GM23338 (cell line): ENCODE results near the gene MT1B. TPM values are rescaled to one million over a fixed set of nuclear protein-coding genes. Genes with fewer than 3 reads are reported as not detected.

ENCODE experiments used
- ATAC-seq: fragments of 200-7000 bp; cut with Tn5 transposase; 3 replicates; pipeline ENCODE4 v1.9.1; 2020
- DNase-seq: peaks from one replicate; pipeline ENCODE4 v3.0.0-alpha.2; 2015; ENCODE audit warnings: low spot score
- H2AFZ ChIP-seq: fragments of 200-600 bp; sonication (generic); 2 replicates; pipeline ENCODE4 v1.8.0; 2016; ENCODE audit warnings: antibody characterized with exemption, mild to moderate bottlenecking, moderate library complexity
- H3F3A ChIP-seq: fragments of 200-600 bp; sonication (generic); replicated peaks from 2 replicates; pipeline ENCODE4 v1.8.0; 2017; ENCODE audit warnings: antibody characterized with exemption, mixed run types, low read depth
- H3K27ac ChIP-seq: fragments of 200-600 bp; sonication (generic); 2 replicates; pipeline ENCODE4 v1.6.1; 2016; ENCODE audit warnings: low read depth
- H3K27me3 ChIP-seq: fragments of 200-600 bp; sonication (generic); 2 replicates; pipeline ENCODE4 v1.8.0; 2016; ENCODE audit warnings: mild to moderate bottlenecking, mixed run types, moderate library complexity; ENCODE audit not compliant: insufficient read depth
- H3K36me3 ChIP-seq: fragments of 200-600 bp; sonication (generic); 2 replicates; pipeline ENCODE4 v1.8.0; 2016; ENCODE audit warnings: mild to moderate bottlenecking; ENCODE audit not compliant: insufficient read depth
- H3K4me1 ChIP-seq: fragments of 200-600 bp; sonication (generic); 2 replicates; pipeline ENCODE4 v1.8.0; 2016; ENCODE audit warnings: mild to moderate bottlenecking, moderate library complexity; ENCODE audit not compliant: insufficient read depth
- H3K4me2 ChIP-seq: fragments of 200-600 bp; sonication (generic); 2 replicates; pipeline ENCODE4 v1.7.1; 2017; ENCODE audit warnings: mixed run types
- H3K4me3 ChIP-seq: fragments of 200-600 bp; sonication (generic); 2 replicates; pipeline ENCODE4 v1.6.1; 2016; ENCODE audit warnings: mixed run types
- H3K79me2 ChIP-seq: fragments of 200-600 bp; sonication (generic); replicated peaks from 2 replicates; pipeline ENCODE4 v1.8.0; 2017; ENCODE audit warnings: mild to moderate bottlenecking; ENCODE audit not compliant: insufficient read depth
- H3K9me2 ChIP-seq: fragments of 200-600 bp; sonication (generic); 2 replicates; pipeline ENCODE4 v1.8.0; 2017; ENCODE audit not compliant: insufficient read depth
- H4K20me1 ChIP-seq: fragments of 200-600 bp; sonication (generic); replicated peaks from 2 replicates; pipeline ENCODE4 v1.8.0; 2017; ENCODE audit warnings: mild to moderate bottlenecking; ENCODE audit not compliant: insufficient read depth
- H3K27ac Mint-ChIP-seq: 2 replicates; pipeline ENCODE4 v1.8.0; 2020; ENCODE audit warnings: inconsistent platforms, mild to moderate bottlenecking, moderate library complexity, mixed read lengths
- H3K27me3 Mint-ChIP-seq: 3 replicates; pipeline ENCODE4 v1.8.0; 2022; ENCODE audit warnings: low read depth, mild to moderate bottlenecking, moderate library complexity, mixed read lengths, inconsistent platforms; ENCODE audit not compliant: insufficient read depth, poor library complexity
- H3K36me3 Mint-ChIP-seq: 3 replicates; pipeline ENCODE4 v1.8.0; 2021; ENCODE audit warnings: low read depth, mild to moderate bottlenecking, inconsistent platforms, moderate library complexity, mixed read lengths
- H3K4me1 Mint-ChIP-seq: 3 replicates; pipeline ENCODE4 v1.8.0; 2020; ENCODE audit warnings: mild to moderate bottlenecking, inconsistent platforms, mixed read lengths
- H3K4me3 Mint-ChIP-seq: 3 replicates; pipeline ENCODE4 v1.8.0; 2021; ENCODE audit warnings: moderate library complexity, mild to moderate bottlenecking, inconsistent platforms, mixed read lengths
- H3K9me3 Mint-ChIP-seq: 3 replicates; pipeline ENCODE4 v1.8.0; 2020; ENCODE audit warnings: moderate library complexity, mild to moderate bottlenecking, inconsistent platforms, mixed read lengths
- CREB1 ChIP-seq: fragments of 250-450 bp; sonication (Bioruptor Pico); IDR thresholded peaks from 2 replicates; pipeline ENCODE4 v1.5.0; 2020; ENCODE audit warnings: low read depth, mild to moderate bottlenecking, moderate library complexity
- CTCF ChIP-seq, 2 experiments: fragments of 200-600 bp in 1 of 2; sonication (generic) in 1 of 2; conservative IDR thresholded peaks; 2 replicates each; pipeline versions ENCODE4 v1.5.1 to v1.6.1; 2016 to 2017; ENCODE audit warnings: antibody characterized with exemption in 2 of 2, low read depth in 2 of 2, mild to moderate bottlenecking in 2 of 2, moderate library complexity in 1 of 2
- EZH2 ChIP-seq: fragments of 200-600 bp; sonication (generic); IDR thresholded peaks from one replicate; pipeline ENCODE4 v1.8.0; 2017; ENCODE audit warnings: antibody characterized with exemption, mild to moderate bottlenecking, low read depth; ENCODE audit not compliant: unreplicated experiment
- EZH2phosphoT487 ChIP-seq: fragments of 200-600 bp; sonication (generic); IDR thresholded peaks from one replicate; pipeline ENCODE4 v1.8.1; 2018; ENCODE audit warnings: antibody characterized with exemption; ENCODE audit not compliant: unreplicated experiment
- JUNB ChIP-seq: IDR thresholded peaks from one replicate; pipeline ENCODE4 v1.6.1; 2016; ENCODE audit warnings: antibody characterized with exemption; ENCODE audit not compliant: unreplicated experiment
- NANOG ChIP-seq: IDR thresholded peaks from 2 replicates; pipeline ENCODE4 v1.6.1; 2016; ENCODE audit warnings: antibody characterized with exemption, borderline replicate concordance
- POLR2AphosphoS5 ChIP-seq: IDR thresholded peaks from 2 replicates; pipeline ENCODE4 v1.6.1; 2016; ENCODE audit warnings: antibody characterized with exemption, low read depth
- REST ChIP-seq: IDR thresholded peaks from one replicate; pipeline ENCODE4 v1.6.1; 2018; ENCODE audit warnings: antibody characterized with exemption; ENCODE audit not compliant: unreplicated experiment
- STAT1 ChIP-seq: IDR thresholded peaks from one replicate; pipeline ENCODE4 v1.6.1; 2016; ENCODE audit warnings: antibody characterized with exemption; ENCODE audit not compliant: unreplicated experiment
- ZNF114 ChIP-seq: fragments of 250-450 bp; sonication (Bioruptor Pico); IDR thresholded peaks from 2 replicates; pipeline ENCODE4 v1.5.0; 2020; ENCODE audit warnings: mild to moderate bottlenecking, moderate library complexity
- ZNF331 ChIP-seq: fragments of 250-450 bp; sonication (Bioruptor Pico); IDR thresholded peaks from 2 replicates; pipeline ENCODE4 v1.5.0; 2020; ENCODE audit warnings: low read depth, mild to moderate bottlenecking, moderate library complexity
- polyA plus RNA-seq: library from polyadenylated mRNA; unstranded; fragments of >200 nt; fragmentation: Nextera tagmentation; extraction: Ambion mirVana; gene quantifications from 2 replicates; pipeline ENCODE4 v1.2.1, GENCODE V29; 2016
- total RNA-seq: library from RNA; depleted of rRNA; stranded (reverse); fragments of >200 nt; shearing (Covaris generic); gene quantifications from 2 replicates; pipeline ENCODE4 v1.2.3, GENCODE V29; 2014
- TF ChIP-seq, protein P1 (sequence below): fragments of 250-450 bp; sonication (Bioruptor Pico); IDR thresholded peaks from 2 replicates; pipeline ENCODE4 v1.5.0; 2020; ENCODE audit warnings: mild to moderate bottlenecking, moderate library complexity
- TF ChIP-seq, protein P2 (sequence below): IDR thresholded peaks from 2 replicates; pipeline ENCODE4 v1.6.1; 2016; ENCODE audit warnings: antibody characterized with exemption

Gene MT1B
- total and polyA plus RNA-seq, 2 experiments from 2014 or later, result not detected

- Mint-ChIP-seq H3K9me3 (no peaks in the 10 kb centered on the region), H3K36me3 (no peaks in the 10 kb centered on the region), H3K4me3 (no peak overlapping the region), H3K27me3 (peaks cover 72% of the 10 kb centered on the region), H3K27ac (no peak overlapping the region), H3K4me1 (peaks cover 28% of the 10 kb centered on the region)
- H3K27ac ChIP-seq, result no peak overlapping the region
- H3K27me3 ChIP-seq, result peaks cover 99% of the 10 kb centered on the region
- H3K4me1 ChIP-seq, result peaks cover 30% of the 10 kb centered on the region
- H3K4me3 ChIP-seq, result no peak overlapping the region
- no peaks in the 10 kb centered on the region for H3K9me2 ChIP-seq
- H3K79me2 ChIP-seq, result no peaks in the 10 kb centered on the region
- ATAC-seq, result no peak
- no peaks in the 10 kb centered on the region for H3K36me3 ChIP-seq
- 0 out of 2 replicates have a peak, but pooled peaks cover 4% of the 10 kb centered on the region for H3F3A ChIP-seq
- DNase-seq, result no peak
- TF ChIP-seq CTCF (conservative IDR thresholded peaks at IDR 0.05; ENCODE audit: low read depth in 2 of 2) (no peak), ZNF331 (CRISPR knock-in tag) (no peak), REST (no peak), STAT1 (no peak), POLR2AphosphoS5 (no peak), JUNB (no peak), EZH2phosphoT487 (no peak), ZNF114 (no peak), NANOG (no peak), EZH2 (no peak), CREB1 (CRISPR knock-in tag) (no peak)
- TF ChIP-seq, protein P1, sequence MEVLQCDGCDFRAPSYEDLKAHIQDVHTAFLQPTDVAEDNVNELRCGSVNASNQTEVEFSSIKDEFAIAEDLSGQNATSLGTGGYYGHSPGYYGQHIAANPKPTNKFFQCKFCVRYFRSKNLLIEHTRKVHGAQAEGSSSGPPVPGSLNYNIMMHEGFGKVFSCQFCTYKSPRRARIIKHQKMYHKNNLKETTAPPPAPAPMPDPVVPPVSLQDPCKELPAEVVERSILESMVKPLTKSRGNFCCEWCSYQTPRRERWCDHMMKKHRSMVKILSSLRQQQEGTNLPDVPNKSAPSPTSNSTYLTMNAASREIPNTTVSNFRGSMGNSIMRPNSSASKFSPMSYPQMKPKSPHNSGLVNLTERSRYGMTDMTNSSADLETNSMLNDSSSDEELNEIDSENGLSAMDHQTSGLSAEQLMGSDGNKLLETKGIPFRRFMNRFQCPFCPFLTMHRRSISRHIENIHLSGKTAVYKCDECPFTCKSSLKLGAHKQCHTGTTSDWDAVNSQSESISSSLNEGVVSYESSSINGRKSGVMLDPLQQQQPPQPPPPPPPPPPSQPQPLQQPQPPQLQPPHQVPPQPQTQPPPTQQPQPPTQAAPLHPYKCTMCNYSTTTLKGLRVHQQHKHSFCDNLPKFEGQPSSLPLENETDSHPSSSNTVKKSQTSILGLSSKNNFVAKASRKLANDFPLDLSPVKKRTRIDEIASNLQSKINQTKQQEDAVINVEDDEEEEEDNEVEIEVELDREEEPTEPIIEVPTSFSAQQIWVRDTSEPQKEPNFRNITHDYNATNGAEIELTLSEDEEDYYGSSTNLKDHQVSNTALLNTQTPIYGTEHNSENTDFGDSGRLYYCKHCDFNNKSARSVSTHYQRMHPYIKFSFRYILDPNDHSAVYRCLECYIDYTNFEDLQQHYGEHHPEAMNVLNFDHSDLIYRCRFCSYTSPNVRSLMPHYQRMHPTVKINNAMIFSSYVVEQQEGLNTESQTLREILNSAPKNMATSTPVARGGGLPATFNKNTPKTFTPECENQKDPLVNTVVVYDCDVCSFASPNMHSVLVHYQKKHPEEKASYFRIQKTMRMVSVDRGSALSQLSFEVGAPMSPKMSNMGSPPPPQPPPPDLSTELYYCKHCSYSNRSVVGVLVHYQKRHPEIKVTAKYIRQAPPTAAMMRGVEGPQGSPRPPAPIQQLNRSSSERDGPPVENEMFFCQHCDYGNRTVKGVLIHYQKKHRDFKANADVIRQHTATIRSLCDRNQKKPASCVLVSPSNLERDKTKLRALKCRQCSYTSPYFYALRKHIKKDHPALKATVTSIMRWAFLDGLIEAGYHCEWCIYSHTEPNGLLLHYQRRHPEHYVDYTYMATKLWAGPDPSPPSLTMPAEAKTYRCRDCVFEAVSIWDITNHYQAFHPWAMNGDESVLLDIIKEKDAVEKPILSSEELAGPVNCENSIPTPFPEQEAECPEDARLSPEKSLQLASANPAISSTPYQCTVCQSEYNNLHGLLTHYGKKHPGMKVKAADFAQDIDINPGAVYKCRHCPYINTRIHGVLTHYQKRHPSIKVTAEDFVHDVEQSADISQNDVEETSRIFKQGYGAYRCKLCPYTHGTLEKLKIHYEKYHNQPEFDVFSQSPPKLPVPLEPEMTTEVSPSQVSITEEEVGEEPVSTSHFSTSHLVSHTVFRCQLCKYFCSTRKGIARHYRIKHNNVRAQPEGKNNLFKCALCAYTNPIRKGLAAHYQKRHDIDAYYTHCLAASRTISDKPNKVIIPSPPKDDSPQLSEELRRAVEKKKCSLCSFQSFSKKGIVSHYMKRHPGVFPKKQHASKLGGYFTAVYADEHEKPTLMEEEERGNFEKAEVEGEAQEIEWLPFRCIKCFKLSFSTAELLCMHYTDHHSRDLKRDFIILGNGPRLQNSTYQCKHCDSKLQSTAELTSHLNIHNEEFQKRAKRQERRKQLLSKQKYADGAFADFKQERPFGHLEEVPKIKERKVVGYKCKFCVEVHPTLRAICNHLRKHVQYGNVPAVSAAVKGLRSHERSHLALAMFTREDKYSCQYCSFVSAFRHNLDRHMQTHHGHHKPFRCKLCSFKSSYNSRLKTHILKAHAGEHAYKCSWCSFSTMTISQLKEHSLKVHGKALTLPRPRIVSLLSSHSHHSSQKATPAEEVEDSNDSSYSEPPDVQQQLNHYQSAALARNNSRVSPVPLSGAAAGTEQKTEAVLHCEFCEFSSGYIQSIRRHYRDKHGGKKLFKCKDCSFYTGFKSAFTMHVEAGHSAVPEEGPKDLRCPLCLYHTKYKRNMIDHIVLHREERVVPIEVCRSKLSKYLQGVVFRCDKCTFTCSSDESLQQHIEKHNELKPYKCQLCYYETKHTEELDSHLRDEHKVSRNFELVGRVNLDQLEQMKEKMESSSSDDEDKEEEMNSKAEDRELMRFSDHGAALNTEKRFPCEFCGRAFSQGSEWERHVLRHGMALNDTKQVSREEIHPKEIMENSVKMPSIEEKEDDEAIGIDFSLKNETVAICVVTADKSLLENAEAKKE (CRISPR knock-in tag), result no peak
- TF ChIP-seq, protein P2, sequence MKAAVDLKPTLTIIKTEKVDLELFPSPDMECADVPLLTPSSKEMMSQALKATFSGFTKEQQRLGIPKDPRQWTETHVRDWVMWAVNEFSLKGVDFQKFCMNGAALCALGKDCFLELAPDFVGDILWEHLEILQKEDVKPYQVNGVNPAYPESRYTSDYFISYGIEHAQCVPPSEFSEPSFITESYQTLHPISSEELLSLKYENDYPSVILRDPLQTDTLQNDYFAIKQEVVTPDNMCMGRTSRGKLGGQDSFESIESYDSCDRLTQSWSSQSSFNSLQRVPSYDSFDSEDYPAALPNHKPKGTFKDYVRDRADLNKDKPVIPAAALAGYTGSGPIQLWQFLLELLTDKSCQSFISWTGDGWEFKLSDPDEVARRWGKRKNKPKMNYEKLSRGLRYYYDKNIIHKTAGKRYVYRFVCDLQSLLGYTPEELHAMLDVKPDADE, result no peak
- no peak overlapping the region for H2AFZ ChIP-seq
- no peak overlapping the region for H3K4me2 ChIP-seq
- H4K20me1 ChIP-seq, result 0 out of 2 replicates have a peak, but pooled peaks cover 9% of the 10 kb centered on the region
Measured at GRCh38 chr16:56615353-56615752, 36.3 kb upstream of the MT1B start.
